ENCODE results near the gene GPR156.
"Not testable (repeated sequence)": the region's sequence is repeated elsewhere in the genome, so short reads cannot be mapped to it uniquely, and the experiment has no call there.

The GPR156 gene

DNA sequence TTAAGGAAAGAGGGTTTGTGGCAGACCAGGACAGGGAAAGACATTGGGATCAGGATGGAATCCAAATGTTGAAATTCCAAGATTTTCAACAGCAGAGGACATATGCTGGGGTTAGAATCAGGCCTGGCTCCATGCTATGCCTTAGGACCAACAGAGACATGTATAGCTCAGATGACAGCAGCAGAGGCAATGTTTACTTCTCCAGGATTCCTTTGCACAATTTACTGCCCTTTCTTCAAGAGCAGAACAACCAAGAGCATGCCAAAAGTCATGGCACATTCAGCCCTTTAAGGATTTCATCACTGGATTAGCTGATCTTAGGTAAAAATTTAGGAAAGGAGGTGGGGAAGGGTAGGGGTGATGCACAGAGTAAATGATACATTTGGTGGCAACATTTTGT, 121.2 kb downstream of the GPR156 start:
- H3K4me1 ChIP-seq (ENCODE audit: control insufficient read depth, insufficient read depth, low read length): no peaks in the 10 kb centered on the region
- H3K9ac ChIP-seq (ENCODE audit: low read length): no peak overlapping the region
- H3K36me3 ChIP-seq (ENCODE audit: control insufficient read depth, insufficient read depth, low read length): no peaks in the 10 kb centered on the region
- no peaks in the 10 kb centered on the region for H3K27me3 ChIP-seq (ENCODE audit: control insufficient read depth, insufficient read depth, low read length)
- H3K4me3 ChIP-seq (ENCODE audit: low read length): no peak overlapping the region
- H3K27ac ChIP-seq (ENCODE audit: low read depth, low read length): no peak overlapping the region

- Histone ChIP-seq H3K27ac (ENCODE audit: low read depth, low read length) (no peak overlapping the region), H3K4me3 (ENCODE audit: low read length) (no peak overlapping the region), H3K4me1 (ENCODE audit: control insufficient read depth, insufficient read depth, low read length) (no peaks in the 10 kb centered on the region), H3K27me3 (ENCODE audit: control insufficient read depth, insufficient read depth, low read length) (no peaks in the 10 kb centered on the region), H3K36me3 (ENCODE audit: control insufficient read depth, insufficient read depth, low read length) (no peaks in the 10 kb centered on the region), H3K9ac (ENCODE audit: low read length) (no peak overlapping the region)
Measured at GRCh38 chr3:120163026-120163425, 122.0 kb downstream of the GPR156 start.

DNA sequence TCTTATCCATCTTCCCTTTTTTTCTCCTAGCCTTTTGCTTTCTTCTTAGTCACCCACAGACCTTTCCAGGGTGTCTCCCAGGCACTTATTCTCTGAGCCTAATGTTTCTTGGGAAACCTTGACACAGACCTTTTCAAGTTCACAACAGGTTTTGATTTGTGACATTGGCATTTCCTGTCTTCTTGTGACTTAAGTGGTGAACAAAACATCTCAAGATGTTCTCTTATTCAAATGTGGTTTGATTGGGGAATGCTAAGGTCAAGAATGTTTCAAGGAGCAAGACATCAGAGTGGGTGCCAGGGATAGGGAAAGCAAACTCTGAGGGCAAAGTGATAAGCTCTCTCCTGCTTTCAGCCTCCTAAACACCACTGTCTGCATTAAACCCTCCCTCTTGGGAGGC, 122.6 kb downstream of the GPR156 start:
- Histone ChIP-seq H3K4me3 (ENCODE audit: low read length) (no peak overlapping the region), H3K27ac (ENCODE audit: low read depth, low read length) (no peak overlapping the region), H3K9ac (ENCODE audit: low read length) (no peak overlapping the region)

DNA sequence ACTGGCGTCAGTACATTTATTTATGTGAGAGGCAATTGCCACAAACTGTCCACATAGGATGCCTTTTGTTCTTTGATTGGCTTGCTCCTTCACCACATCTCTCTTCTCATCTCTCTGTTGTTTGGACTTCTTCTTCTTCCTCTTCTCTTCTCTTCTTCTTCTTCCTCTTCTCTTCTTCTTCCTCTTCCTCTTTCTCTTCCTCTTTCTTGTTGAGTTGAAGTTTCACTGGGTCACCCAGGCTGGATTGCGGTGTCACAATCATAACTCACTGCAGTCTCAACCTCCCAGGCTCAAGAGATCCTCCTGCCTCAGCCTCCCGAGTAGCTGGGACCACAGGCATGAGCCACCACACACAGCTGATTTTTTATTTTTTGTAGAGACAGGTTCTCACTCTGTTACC, 123.1 kb downstream of the GPR156 start:
- no peak overlapping the region for H3K9ac ChIP-seq (ENCODE audit: low read length)
- no peak overlapping the region for H3K27ac ChIP-seq (ENCODE audit: low read depth, low read length)
- no peaks in the 10 kb centered on the region for H3K27me3 ChIP-seq (ENCODE audit: control insufficient read depth, insufficient read depth, low read length)
- H3K36me3 ChIP-seq (ENCODE audit: control insufficient read depth, insufficient read depth, low read length): no peaks in the 10 kb centered on the region
- no peak overlapping the region for H3K4me3 ChIP-seq (ENCODE audit: low read length)
- H3K4me1 ChIP-seq (ENCODE audit: control insufficient read depth, insufficient read depth, low read length): no peaks in the 10 kb centered on the region

More for the DNA sequence above, 122.6 kb downstream of the GPR156 start:
- Histone ChIP-seq H3K27me3 (ENCODE audit: control insufficient read depth, insufficient read depth, low read length) (no peaks in the 10 kb centered on the region), H3K4me1 (ENCODE audit: control insufficient read depth, insufficient read depth, low read length) (no peaks in the 10 kb centered on the region), H3K36me3 (ENCODE audit: control insufficient read depth, insufficient read depth, low read length) (no peaks in the 10 kb centered on the region)

- no peak overlapping the region for H3K4me3 ChIP-seq (ENCODE audit: low read length)
- no peaks in the 10 kb centered on the region for H3K27me3 ChIP-seq (ENCODE audit: control insufficient read depth, insufficient read depth, low read length)
- H3K4me1 ChIP-seq (ENCODE audit: control insufficient read depth, insufficient read depth, low read length): no peaks in the 10 kb centered on the region
- no peaks in the 10 kb centered on the region for H3K36me3 ChIP-seq (ENCODE audit: control insufficient read depth, insufficient read depth, low read length)
- peak overlapping the region; percentile 48 for H3K27ac ChIP-seq (ENCODE audit: low read depth, low read length)
- H3K9ac ChIP-seq (ENCODE audit: low read length): no peak overlapping the region
Measured at GRCh38 chr3:120160050-120160449, 125.0 kb downstream of the GPR156 start.

DNA sequence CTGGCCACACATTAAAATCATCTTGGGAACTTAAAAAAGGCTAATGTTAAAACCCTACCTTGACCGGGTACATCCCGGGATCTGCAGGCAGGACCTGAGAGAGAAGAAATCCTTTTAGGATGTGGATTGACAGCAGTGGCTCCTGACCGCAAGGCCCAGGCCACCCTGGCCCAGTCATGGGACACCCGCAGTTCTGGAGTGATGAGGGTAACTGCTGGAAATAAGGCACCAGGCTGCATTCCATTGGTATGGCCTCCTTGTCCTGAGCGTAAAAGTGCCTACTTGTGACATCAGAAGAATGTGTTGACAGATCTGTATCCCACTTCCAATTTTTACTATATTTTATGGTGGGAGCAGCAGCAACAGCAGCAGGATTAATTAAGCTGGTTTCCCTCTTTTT, 127.3 kb downstream of the GPR156 start:
- Histone ChIP-seq H3K4me1 (ENCODE audit: control insufficient read depth, insufficient read depth, low read length) (no peaks in the 10 kb centered on the region), H3K27ac (ENCODE audit: low read depth, low read length) (no peak overlapping the region), H3K9ac (ENCODE audit: low read length) (no peak overlapping the region), H3K4me3 (ENCODE audit: low read length) (no peak overlapping the region), H3K36me3 (ENCODE audit: control insufficient read depth, insufficient read depth, low read length) (no peaks in the 10 kb centered on the region), H3K27me3 (ENCODE audit: control insufficient read depth, insufficient read depth, low read length) (no peaks in the 10 kb centered on the region)

DNA sequence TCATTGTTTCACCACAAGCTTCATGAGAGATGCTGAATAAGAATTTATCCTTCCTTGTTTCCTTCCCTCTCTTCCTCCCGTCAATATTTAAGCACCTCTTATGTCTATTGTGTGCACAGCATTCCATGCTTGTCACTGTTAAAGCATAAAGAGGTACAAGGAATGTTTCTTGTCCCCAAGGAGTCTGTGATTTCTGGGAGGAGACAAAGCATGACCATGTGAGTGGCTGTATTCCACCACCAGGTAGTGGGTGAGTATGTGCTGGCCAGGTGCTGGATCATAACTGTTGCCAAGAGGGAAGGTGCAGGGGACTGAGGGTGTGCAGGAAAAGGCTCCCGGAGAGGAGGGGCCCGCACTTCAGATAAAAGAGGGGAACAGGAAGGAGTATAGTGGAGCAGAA, 127.9 kb downstream of the GPR156 start:
- Histone ChIP-seq H3K27me3 (ENCODE audit: control insufficient read depth, insufficient read depth, low read length) (no peaks in the 10 kb centered on the region), H3K36me3 (ENCODE audit: control insufficient read depth, insufficient read depth, low read length) (no peaks in the 10 kb centered on the region), H3K9ac (ENCODE audit: low read length) (no peak overlapping the region), H3K4me3 (ENCODE audit: low read length) (no peak overlapping the region), H3K4me1 (ENCODE audit: control insufficient read depth, insufficient read depth, low read length) (no peaks in the 10 kb centered on the region), H3K27ac (ENCODE audit: low read depth, low read length) (no peak overlapping the region)

DNA sequence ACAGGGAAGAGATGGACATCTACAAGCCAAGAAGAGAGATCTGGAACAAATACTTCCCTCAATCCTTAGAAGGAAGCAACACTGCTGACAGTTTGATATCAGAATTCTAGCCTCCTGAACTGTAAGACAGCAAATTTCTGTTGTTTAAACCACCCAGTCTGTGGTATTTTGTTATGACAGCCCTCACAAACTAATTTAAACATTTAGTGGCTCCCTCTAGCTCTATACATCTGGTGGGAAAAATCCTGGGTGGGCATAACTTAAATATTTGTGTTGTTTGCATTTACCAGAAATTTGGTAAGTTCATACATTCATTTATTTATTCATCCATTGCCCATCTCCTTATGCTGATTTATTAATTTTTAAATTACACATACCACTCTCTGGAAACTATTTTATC, 128.3 kb downstream of the GPR156 start:
- Histone ChIP-seq H3K4me3 (ENCODE audit: low read length) (no peak overlapping the region), H3K36me3 (ENCODE audit: control insufficient read depth, insufficient read depth, low read length) (no peaks in the 10 kb centered on the region), H3K4me1 (ENCODE audit: control insufficient read depth, insufficient read depth, low read length) (no peaks in the 10 kb centered on the region), H3K27me3 (ENCODE audit: control insufficient read depth, insufficient read depth, low read length) (no peaks in the 10 kb centered on the region), H3K9ac (ENCODE audit: low read length) (no peak overlapping the region), H3K27ac (ENCODE audit: low read depth, low read length) (no peak overlapping the region)

DNA sequence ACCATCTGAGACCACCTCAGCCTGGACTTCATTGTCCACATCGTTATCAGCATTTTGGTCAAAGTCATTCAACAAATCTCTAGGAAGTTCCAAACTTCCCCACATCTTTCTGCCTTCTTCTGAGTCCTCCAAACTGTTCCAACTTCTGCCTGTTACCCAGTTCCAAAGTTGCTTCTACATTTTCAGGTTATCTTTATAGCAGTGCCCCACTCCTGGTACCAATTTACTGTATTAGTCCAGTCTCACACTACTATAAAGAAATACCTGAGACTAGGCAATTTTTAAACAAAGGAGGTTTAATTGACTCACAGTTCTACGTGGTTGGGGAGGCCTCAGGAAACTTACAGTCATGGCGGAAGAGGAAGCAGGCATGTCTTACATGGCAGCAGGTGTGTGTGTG, 129.3 kb downstream of the GPR156 start:
- not testable (repeated sequence) for H3K4me1 ChIP-seq (ENCODE audit: control insufficient read depth, insufficient read depth, low read length); H3K9ac ChIP-seq (ENCODE audit: low read length); H3K27me3 ChIP-seq (ENCODE audit: control insufficient read depth, insufficient read depth, low read length); H3K27ac ChIP-seq (ENCODE audit: low read depth, low read length); H3K4me3 ChIP-seq (ENCODE audit: low read length); H3K36me3 ChIP-seq (ENCODE audit: control insufficient read depth, insufficient read depth, low read length)

DNA sequence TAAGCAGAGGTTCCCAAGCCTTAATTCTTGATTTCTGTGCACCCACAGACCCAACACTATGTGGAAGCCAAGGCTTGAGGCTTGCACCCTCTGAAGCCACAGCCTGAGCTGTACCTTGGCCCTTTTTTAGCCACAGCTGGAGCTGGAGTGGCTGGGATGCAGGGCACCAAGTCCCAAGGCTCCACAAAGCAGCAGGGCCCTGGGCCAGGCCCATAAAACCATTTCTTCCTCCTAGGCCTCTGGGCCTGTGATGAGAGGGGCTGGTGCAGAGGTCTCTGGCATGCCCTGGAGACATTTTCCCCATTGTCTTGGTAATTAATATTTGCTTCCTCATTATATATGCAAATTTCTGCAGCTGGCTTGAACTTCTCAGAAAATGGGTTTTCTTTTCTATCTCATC, 129.9 kb downstream of the GPR156 start:
- Histone ChIP-seq H3K27me3 (ENCODE audit: control insufficient read depth, insufficient read depth, low read length) (no peaks in the 10 kb centered on the region), H3K27ac (ENCODE audit: low read depth, low read length) (no peak overlapping the region), H3K4me1 (ENCODE audit: control insufficient read depth, insufficient read depth, low read length) (no peaks in the 10 kb centered on the region), H3K36me3 (ENCODE audit: control insufficient read depth, insufficient read depth, low read length) (no peaks in the 10 kb centered on the region), H3K9ac (ENCODE audit: low read length) (no peak overlapping the region), H3K4me3 (ENCODE audit: low read length) (no peak overlapping the region)

DNA sequence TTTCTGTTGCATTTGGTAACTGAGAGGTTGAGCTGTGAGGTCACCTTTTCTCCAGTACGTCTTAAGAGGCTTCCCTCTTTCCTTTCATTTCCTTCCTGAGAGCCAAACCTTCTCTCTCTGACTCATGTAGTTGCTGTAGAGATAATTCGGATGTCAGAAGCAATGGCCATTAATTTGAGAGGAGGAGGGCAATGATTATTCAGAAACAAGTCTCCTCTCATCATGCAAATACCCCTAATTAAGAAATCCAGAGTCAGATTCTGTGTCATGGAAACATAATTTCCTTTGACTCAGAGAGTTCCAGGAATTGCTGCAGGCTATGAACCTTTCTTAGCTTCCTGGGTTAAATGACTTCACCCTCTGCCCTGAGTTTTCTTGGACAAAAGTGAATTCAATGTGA, 131.7 kb downstream of the GPR156 start:
- Histone ChIP-seq H3K4me1 (ENCODE audit: control insufficient read depth, insufficient read depth, low read length) (no peaks in the 10 kb centered on the region), H3K27me3 (ENCODE audit: control insufficient read depth, insufficient read depth, low read length) (no peaks in the 10 kb centered on the region), H3K36me3 (ENCODE audit: control insufficient read depth, insufficient read depth, low read length) (no peaks in the 10 kb centered on the region), H3K9ac (ENCODE audit: low read length) (no peak overlapping the region), H3K27ac (ENCODE audit: low read depth, low read length) (no peak overlapping the region), H3K4me3 (ENCODE audit: low read length) (no peak overlapping the region)

DNA sequence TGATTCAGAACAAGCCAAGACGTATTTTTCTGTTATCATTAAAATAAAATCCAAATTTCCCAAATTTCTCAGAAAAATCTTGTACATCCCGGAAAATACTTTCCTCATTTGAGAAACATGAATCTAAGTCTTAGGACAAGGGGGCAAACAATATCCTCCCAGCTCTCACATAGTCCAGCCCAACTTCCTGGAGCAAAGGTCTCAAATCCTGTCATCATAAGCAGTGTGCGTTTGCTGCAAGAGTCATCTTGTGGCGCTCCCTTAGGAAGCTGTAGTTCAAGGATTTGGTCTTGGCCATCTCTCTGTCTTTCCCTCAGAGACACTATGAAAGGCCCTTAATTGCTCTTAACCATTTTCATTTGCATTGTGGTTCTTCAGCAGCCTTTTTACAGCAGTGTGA, 133.2 kb downstream of the GPR156 start:
- H3K27ac ChIP-seq (ENCODE audit: low read depth, low read length): no peak overlapping the region
- H3K4me3 ChIP-seq (ENCODE audit: low read length): no peak overlapping the region
- no peaks in the 10 kb centered on the region for H3K27me3 ChIP-seq (ENCODE audit: control insufficient read depth, insufficient read depth, low read length)
- no peaks in the 10 kb centered on the region for H3K36me3 ChIP-seq (ENCODE audit: control insufficient read depth, insufficient read depth, low read length)
- no peak overlapping the region for H3K9ac ChIP-seq (ENCODE audit: low read length)
- no peaks in the 10 kb centered on the region for H3K4me1 ChIP-seq (ENCODE audit: control insufficient read depth, insufficient read depth, low read length)

GRCh38 chr3:120148187-120148949, 136.7 kb downstream of the GPR156 start:
- Histone ChIP-seq H3K9ac (ENCODE audit: low read length) (no peak overlapping the region), H3K4me3 (ENCODE audit: low read length) (no peak overlapping the region), H3K36me3 (ENCODE audit: control insufficient read depth, insufficient read depth, low read length) (no peaks in the 10 kb centered on the region), H3K27me3 (ENCODE audit: control insufficient read depth, insufficient read depth, low read length) (no peaks in the 10 kb centered on the region), H3K27ac (ENCODE audit: low read depth, low read length) (no peak overlapping the region), H3K4me1 (ENCODE audit: control insufficient read depth, insufficient read depth, low read length) (no peaks in the 10 kb centered on the region)
